AG04449 (cell line): ENCODE data around the gene ELMOD3.

Experiments used
- CTCF ChIA-PET: fragments of 350-600 bp; formaldehyde crosslinking; extraction: SDS; loops from one replicate; lab custom pipeline; 2021; ENCODE audit warnings: antibody characterized with exemption; lab: Yijun Ruan, JAX
- POLR2A ChIA-PET: fragments of 400-600, 350-600 bp; formaldehyde crosslinking; extraction: SDS; loops from one replicate; lab custom pipeline; 2020; ENCODE audit warnings: antibody characterized with exemption, inconsistent platforms; lab: Yijun Ruan, JAX
- DNase-seq: peaks from one replicate; pipeline ENCODE4 v3.0.0-alpha.2; 2010; ENCODE audit warnings: low read depth, low spot score
- H3K4me3 ChIP-seq: 2 replicates; pipeline ENCODE4 v1.5.1; 2011; ENCODE audit warnings: low read depth, mild to moderate bottlenecking, control low read depth, low read length
- CTCF ChIP-seq: IDR thresholded peaks from one replicate; pipeline ENCODE4 v1.5.1; 2011; ENCODE audit warnings: mild to moderate bottlenecking, moderate library complexity, low read length, control low read depth, inconsistent platforms; ENCODE audit not compliant: insufficient read depth; ENCODE audit errors: missing control alignments

The ELMOD3 gene

GRCh38 chr2:85400541-85401463, 46.2 kb downstream of the ELMOD3 start:
- no peak overlapping the region for H3K4me3 ChIP-seq
- ChIA-PET CTCF (interaction anchor here (0.8 to 2.2 kb wide), 4 partner anchors 10 to 151 kb away, joined by 3 to 6 read pairs (median 4); no protein-coding TSS in a partner anchor), POLR2A (interaction anchor here (0.6 to 0.8 kb wide), 2 partner anchors 13 to 138 kb away, joined by 3 read pairs; partner anchors contain the start of gene MAT2A)
- no peak for DNase-seq
- no peak for TF ChIP-seq CTCF

GRCh38 chr2:85401464-85401805, 46.9 kb downstream of the ELMOD3 start:
- no peak for DNase-seq
- H3K4me3 ChIP-seq = no peak overlapping the region
- POLR2A ChIA-PET = interaction anchor here (0.6 kb wide), 1 partner anchor 13 kb away, joined by 3 read pairs; no protein-coding TSS in a partner anchor
- no peak for TF ChIP-seq CTCF
- CTCF ChIA-PET = interaction anchor here (2.2 kb wide), 1 partner anchor 11 kb away, joined by 5 read pairs; no protein-coding TSS in a partner anchor

DNA sequence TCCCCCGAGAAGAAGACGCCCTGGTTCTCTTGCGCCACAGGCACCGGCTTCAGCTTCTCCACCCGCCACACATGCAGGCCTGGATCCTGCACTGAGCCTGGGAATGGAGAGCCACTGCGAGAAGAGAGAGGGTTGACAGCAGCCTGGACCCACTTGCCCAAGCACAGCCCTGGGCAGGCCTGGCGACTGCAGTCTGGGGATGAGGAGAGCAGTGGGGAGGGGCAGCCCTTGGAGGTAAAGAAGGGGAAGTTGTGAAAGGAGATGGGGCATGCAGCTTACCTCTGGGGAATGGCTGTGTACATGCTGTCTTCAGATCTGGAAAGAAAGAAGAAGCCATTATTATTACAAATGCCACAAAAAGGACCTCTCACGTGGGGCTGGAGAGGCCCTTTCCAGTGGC, 47.3 kb downstream of the ELMOD3 start:
- CTCF ChIA-PET = no interaction called here
- no peak for DNase-seq
- no peak for TF ChIP-seq CTCF
- POLR2A ChIA-PET = no interaction called here
- no peak overlapping the region for H3K4me3 ChIP-seq

DNA sequence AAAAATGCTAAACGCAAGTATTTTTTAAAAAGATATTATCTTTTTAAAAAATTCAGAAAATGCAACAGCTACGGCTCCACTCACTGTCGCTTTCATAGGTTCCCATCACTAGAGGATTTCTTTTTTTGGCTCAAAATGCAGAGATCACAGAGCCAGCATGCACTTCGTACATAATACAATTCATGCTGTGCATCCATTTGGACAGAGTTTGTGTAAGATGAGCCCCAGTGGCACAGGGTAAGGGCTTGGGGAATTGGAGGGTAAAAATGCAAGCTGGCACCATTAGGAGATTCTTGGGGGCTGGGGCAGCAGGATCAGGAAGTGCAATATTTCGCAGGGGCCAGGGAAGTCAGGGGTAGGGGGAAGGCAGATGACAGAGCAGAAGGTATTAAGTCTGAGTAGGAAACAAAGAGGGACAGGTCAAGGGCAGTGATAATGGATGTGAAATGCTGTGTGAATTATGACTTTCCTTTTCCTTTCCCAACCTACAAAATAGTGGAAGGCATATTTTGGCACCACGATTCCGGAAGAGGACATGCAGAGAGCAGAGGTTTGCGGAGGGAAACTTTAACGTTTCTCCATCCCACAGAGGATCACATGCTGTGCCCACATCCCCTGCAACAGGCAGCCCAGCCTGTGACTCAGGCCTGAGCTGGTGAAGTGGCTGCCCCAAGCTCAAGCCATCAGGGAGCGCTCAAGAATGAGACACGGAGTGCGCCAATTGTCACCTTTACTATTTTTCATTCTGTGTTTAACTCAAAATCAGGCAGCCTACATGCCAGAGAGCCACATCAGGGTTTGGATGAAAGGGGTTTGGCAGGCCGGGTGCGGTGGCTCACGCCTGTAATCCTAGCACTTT, 50.9 kb downstream of the ELMOD3 start:
- CTCF ChIA-PET = interaction anchor here (1.0 to 1.2 kb wide), 2 partner anchors 15 to 232 kb away, joined by 3 read pairs; no protein-coding TSS in a partner anchor
- no peak overlapping the region for H3K4me3 ChIP-seq
- no peak for TF ChIP-seq CTCF
- POLR2A ChIA-PET = no interaction called here
- DNase-seq = no peak

GRCh38 chr2:85409845-85410583, 55.4 kb downstream of the ELMOD3 start, which contains the start of gene CAPG:
CAPG (minus strand) TSS chr2:85410366; CDS start chr2:85402145, 8,221 bp downstream.
- TF ChIP-seq CTCF = no peak
- ChIA-PET CTCF (interaction anchor here (1.1 to 2.0 kb wide), 2 partner anchors 11 to 142 kb away, joined by 3 to 5 read pairs; no protein-coding TSS in a partner anchor), POLR2A (no interaction called here)
- H3K4me3 ChIP-seq = no peak within 1 kb of the TSS
- no peak for DNase-seq
